Vagina (tissue), 2 donors: ENCODE data around the gene ATPAF1.
"Not testable (repeated sequence)": the region's sequence is repeated elsewhere in the genome, so short reads cannot be mapped to it uniquely, and the experiment has no call there.

ENCODE experiments used
- POLR2A ChIP-seq, 2 donors: fragments of 450-650 bp; IDR thresholded peaks; one replicate each; pipeline ENCODE4 v1.6.1; 2017; ENCODE audit warnings: antibody characterized with exemption in 2 of 2, mild to moderate bottlenecking in 2 of 2, moderate library complexity in 2 of 2
- TF ChIP-seq, protein P1 (sequence below), 3 experiments: fragments of 450-650 bp in 2 of 3; fragments of 200-600 bp in 1 of 3; sonication (generic) in 1 of 3; IDR thresholded peaks; one replicate each; pipeline ENCODE4 v1.5.1; 2017 to 2019; ENCODE audit warnings: antibody characterized with exemption in 3 of 3, mild to moderate bottlenecking in 2 of 3, moderate library complexity in 2 of 3

DNA sequence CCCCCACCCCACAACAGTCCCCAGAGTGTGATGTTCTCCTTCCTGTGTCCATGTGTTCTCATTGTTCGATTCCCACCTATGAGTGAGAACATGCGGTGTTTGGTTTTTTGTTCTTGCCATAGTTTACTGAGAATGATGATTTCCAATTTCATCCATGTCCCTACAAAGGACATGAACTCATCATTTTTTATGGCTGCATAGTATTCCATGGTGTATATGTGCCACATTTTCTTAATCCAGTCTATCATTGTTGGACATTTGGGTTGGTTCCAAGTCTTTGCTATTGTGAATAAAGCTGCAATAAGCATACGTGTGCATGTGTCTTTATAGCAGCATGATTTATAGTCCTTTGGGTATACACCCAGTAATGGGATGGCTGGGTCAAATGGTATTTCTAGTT is 17.0 kb downstream of the ATPAF1 start:
- not testable (repeated sequence) for TF ChIP-seq POLR2A (IDR thresholded peaks at IDR 0.05)
- TF ChIP-seq, protein P1, sequence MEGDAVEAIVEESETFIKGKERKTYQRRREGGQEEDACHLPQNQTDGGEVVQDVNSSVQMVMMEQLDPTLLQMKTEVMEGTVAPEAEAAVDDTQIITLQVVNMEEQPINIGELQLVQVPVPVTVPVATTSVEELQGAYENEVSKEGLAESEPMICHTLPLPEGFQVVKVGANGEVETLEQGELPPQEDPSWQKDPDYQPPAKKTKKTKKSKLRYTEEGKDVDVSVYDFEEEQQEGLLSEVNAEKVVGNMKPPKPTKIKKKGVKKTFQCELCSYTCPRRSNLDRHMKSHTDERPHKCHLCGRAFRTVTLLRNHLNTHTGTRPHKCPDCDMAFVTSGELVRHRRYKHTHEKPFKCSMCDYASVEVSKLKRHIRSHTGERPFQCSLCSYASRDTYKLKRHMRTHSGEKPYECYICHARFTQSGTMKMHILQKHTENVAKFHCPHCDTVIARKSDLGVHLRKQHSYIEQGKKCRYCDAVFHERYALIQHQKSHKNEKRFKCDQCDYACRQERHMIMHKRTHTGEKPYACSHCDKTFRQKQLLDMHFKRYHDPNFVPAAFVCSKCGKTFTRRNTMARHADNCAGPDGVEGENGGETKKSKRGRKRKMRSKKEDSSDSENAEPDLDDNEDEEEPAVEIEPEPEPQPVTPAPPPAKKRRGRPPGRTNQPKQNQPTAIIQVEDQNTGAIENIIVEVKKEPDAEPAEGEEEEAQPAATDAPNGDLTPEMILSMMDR (IDR thresholded peaks at IDR 0.05) = not testable (repeated sequence)
